ENCODE results near the gene BTBD9. TPM values are rescaled to one million over a fixed set of nuclear protein-coding genes. Genes with fewer than 3 reads are reported as not detected.

Gene BTBD9
- total RNA-seq, 1 experiment from 2014 or later, result 8.9 TPM

GRCh38 chr6:38153798-38154345 is 485.9 kb downstream of the BTBD9 start:
- Mint-ChIP-seq H3K27ac (peak overlapping the region in 2 of 3 experiments; percentile 44 to 89; a peak in 4 of 7 replicates), H3K36me3 (ENCODE audit: insufficient read depth in 1 of 3, low read depth in 3 of 3) (peaks cover 0 to 7% (median 0%) of the 10 kb centered on the region in 3 experiments; a peak in 2 of 7 replicates), H3K4me1 (peaks cover 15 to 24% of the 10 kb centered on the region in 2 experiments), H3K27me3 (ENCODE audit: low read depth) (no peaks in the 10 kb centered on the region), H3K9me3 (no peaks in the 10 kb centered on the region), H3K4me3 (no peak overlapping the region)
- no peaks in the 10 kb centered on the region for H4K20me1 ChIP-seq (ENCODE audit: control insufficient read depth, insufficient read depth, insufficient read length)
- H2AFZ ChIP-seq (ENCODE audit: low read length), result no peak overlapping the region
- no peak overlapping the region for H3K4ac ChIP-seq (ENCODE audit: low read depth, low read length)
- no peak overlapping the region for H3K14ac ChIP-seq (ENCODE audit: insufficient read depth, low read length)
- no peak overlapping the region for H3T11ph ChIP-seq (ENCODE audit: low read length)
- no peak overlapping the region for H2AK5ac ChIP-seq (ENCODE audit: insufficient read length, low read length)
- no peak overlapping the region for H2BK20ac ChIP-seq (ENCODE audit: low read depth, low read length, poor library complexity, severe bottlenecking)
- H3K9ac ChIP-seq (ENCODE audit: extremely low read depth, insufficient read length, low read length), result no peak overlapping the region
- no peak overlapping the region for H4K8ac ChIP-seq (replicated peaks; ENCODE audit: insufficient read length, low read depth, low read length)
- no peak for DNase-seq
- no peaks in the 10 kb centered on the region for H3K79me2 ChIP-seq (ENCODE audit: insufficient read depth, low read length)
- no peak overlapping the region for H3K4me2 ChIP-seq (ENCODE audit: insufficient read depth, insufficient read length, low read length)
- no CpG with 5 or more reads among the region's 16 CpGs for WGBS (ENCODE audit: extremely low coverage, insufficient read length, low lambda C conversion rate)
- no peak overlapping the region for H3K56ac ChIP-seq (ENCODE audit: insufficient read length, low read depth, low read length)
- no peak overlapping the region for H3K27ac ChIP-seq (ENCODE audit: insufficient read length, low read depth, low read length)
- no peak overlapping the region for H3K23ac ChIP-seq (ENCODE audit: insufficient read length, low read depth, low read length)
- no peak overlapping the region for H3K18ac ChIP-seq (ENCODE audit: insufficient read length, low read depth, low read length)
- H3K79me1 ChIP-seq (ENCODE audit: insufficient read depth, low read depth, low read length, poor library complexity, severe bottlenecking), result no peaks in the 10 kb centered on the region
- H3K27me3 ChIP-seq (ENCODE audit: insufficient read depth, low read length), result no peaks in the 10 kb centered on the region
- H2BK15ac ChIP-seq (ENCODE audit: low read depth, low read length), result no peak overlapping the region
- no peak overlapping the region for H2BK12ac ChIP-seq (ENCODE audit: insufficient read length, low read depth, low read length)
- no peak for TF ChIP-seq CTCF (conservative IDR thresholded peaks at IDR 0.05)
- no peak overlapping the region for H4K5ac ChIP-seq (ENCODE audit: insufficient read length, low read depth, low read length)
- H3K23me2 ChIP-seq (ENCODE audit: insufficient read length, low read depth, low read length, poor library complexity, severe bottlenecking), result no peaks in the 10 kb centered on the region
- H4K91ac ChIP-seq (ENCODE audit: insufficient read length, low read depth, low read length), result no peak overlapping the region
- H2BK5ac ChIP-seq (ENCODE audit: insufficient read length, low read length), result no peak overlapping the region
- no peaks in the 10 kb centered on the region for H3K4me1 ChIP-seq (ENCODE audit: insufficient read depth, low read length)
- no peak overlapping the region for H2BK120ac ChIP-seq (ENCODE audit: low read depth, low read length, poor library complexity, severe bottlenecking)
- no peaks in the 10 kb centered on the region for H3K9me3 ChIP-seq (ENCODE audit: control insufficient read depth, low read depth, low read length)

Data from H9 (cell line).